Measurements from ENCODE around the gene KRTAP5-6.

Gene KRTAP5-6

DNA sequence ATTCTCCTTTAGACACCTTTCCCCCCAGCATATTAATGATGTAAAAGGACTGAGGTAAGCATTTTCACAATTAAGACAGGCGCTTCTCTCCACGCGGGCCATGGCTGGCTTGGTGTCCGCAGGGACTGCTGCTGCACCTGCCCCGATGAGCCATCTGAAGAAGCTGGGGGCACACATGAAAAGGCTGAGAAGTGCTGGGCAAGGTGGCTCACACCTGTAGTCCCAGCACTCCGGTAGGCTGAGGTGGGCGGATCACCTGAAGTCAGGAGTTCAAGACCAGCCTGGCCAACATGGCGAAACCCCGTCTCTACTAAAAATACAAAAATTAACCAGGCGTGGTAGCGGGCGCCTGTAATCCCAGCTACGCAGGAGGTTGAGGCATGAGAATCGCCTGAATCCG is 21.3 kb downstream of the KRTAP5-6 start:
- TF ChIP-seq, protein P1, sequence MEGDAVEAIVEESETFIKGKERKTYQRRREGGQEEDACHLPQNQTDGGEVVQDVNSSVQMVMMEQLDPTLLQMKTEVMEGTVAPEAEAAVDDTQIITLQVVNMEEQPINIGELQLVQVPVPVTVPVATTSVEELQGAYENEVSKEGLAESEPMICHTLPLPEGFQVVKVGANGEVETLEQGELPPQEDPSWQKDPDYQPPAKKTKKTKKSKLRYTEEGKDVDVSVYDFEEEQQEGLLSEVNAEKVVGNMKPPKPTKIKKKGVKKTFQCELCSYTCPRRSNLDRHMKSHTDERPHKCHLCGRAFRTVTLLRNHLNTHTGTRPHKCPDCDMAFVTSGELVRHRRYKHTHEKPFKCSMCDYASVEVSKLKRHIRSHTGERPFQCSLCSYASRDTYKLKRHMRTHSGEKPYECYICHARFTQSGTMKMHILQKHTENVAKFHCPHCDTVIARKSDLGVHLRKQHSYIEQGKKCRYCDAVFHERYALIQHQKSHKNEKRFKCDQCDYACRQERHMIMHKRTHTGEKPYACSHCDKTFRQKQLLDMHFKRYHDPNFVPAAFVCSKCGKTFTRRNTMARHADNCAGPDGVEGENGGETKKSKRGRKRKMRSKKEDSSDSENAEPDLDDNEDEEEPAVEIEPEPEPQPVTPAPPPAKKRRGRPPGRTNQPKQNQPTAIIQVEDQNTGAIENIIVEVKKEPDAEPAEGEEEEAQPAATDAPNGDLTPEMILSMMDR (conservative IDR thresholded peaks at IDR 0.05; ENCODE audit: control insufficient read depth, insufficient read depth, low read depth, low read length), result no peak
- no peak for DNase-seq (ENCODE audit: low read depth)

DNA sequence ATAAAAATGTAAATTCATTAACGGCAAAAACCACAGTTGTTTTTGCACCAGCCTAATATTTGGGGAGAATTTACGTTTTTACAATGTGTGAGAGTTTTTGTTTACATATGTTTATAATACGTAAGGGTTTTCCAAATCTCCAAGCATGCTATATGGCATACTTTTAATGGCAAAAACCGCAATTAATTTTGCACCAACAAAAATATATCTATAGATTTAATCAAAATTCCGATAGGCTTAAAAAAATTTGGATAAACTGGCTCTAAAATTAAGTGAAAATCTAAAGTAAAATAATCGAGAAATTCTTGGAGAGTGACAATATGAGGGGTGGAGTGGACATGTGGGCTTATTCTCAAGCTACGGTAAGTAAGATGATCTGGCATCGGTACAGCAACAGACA is 22.8 kb downstream of the KRTAP5-6 start:
- DNase-seq (ENCODE audit: low read depth), result no peak
- TF ChIP-seq, protein P1 (conservative IDR thresholded peaks at IDR 0.05; ENCODE audit: control insufficient read depth, insufficient read depth, low read depth, low read length), result no peak
- no peak overlapping the region for H3K4me3 ChIP-seq (ENCODE audit: control insufficient read depth, low read depth, low read length)

More for the DNA sequence above, 21.3 kb downstream of the KRTAP5-6 start:
- H3K4me3 ChIP-seq (ENCODE audit: control insufficient read depth, low read depth, low read length), result no peak overlapping the region

DNA sequence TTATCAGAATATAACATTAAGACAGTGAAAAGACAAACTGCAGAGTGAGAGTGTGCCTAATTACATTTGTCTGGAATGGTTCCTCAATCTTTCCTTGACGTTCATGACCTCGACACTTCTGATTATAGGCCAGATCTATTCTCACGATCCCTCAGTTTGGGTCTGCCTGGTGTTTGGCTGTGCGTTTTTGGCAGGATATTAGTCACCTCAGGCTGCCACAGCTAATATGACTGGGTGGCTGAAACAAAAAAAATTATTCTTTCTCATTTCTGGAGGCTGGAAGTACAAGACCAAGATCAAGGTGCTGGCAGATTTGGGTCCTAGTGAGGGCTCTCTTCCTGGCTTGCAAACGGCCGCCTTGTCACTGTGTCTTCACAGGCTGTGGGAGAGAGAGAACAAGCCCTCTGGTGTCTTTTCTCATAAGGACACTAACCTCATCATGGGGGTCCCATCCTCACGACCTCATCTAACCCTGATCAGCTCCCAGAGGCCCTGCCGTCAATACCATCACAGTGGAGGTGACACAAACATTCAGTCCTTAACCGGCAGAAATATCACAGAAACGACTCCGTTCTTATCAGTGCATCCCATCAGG is 30.2 kb downstream of the KRTAP5-6 start:
- H3K4me3 ChIP-seq (ENCODE audit: control insufficient read depth, low read depth, low read length), result no peak overlapping the region
- DNase-seq (ENCODE audit: low read depth), result no peak
- TF ChIP-seq, protein P1 (conservative IDR thresholded peaks at IDR 0.05; ENCODE audit: control insufficient read depth, insufficient read depth, low read depth, low read length), result no peak

DNA sequence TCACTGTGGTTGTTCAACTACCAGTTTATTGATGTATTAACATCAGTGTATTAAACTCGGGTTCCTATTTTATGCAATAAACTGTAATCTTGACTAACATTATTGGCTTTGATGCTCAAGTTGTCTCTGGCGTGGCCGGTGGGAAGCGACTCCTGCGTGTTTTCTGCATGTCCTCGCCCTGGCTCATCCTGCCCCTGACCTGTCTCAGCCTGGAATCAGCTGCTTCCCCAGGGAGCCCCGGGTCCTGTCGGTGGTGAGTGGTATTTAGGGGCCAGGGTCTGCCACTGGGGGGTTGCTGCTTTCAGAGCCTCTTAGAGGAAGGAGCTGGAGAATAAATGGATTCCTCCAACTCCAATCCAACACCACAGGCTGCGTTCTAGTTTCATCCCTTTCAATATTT is 30.9 kb downstream of the KRTAP5-6 start:
- TF ChIP-seq, protein P1 (conservative IDR thresholded peaks at IDR 0.05; ENCODE audit: control insufficient read depth, insufficient read depth, low read depth, low read length), result no peak
- H3K4me3 ChIP-seq (ENCODE audit: control insufficient read depth, low read depth, low read length), result no peak overlapping the region
- no peak for DNase-seq (ENCODE audit: low read depth)

DNA sequence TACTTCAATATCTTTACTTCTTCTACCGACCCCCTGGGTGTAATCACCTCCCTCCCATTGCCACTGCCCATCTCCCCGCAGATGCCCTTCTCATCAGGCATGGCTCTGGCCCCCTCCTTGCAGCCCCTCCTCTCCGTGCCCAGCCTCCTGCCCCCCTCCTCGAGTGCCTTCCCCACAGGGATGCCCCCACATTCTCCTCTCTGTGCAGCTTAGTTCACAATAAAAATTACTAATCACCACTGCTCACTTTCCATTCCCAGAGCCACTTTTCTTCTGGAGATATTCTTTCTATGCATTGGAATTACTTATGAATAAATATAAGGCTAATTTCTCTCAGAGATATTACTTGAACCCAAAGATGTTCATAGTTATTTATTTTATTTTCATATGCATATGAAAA is 31.3 kb downstream of the KRTAP5-6 start:
- H3K4me3 ChIP-seq (ENCODE audit: control insufficient read depth, low read depth, low read length), result no peak overlapping the region
- TF ChIP-seq, protein P1 (conservative IDR thresholded peaks at IDR 0.05; ENCODE audit: control insufficient read depth, insufficient read depth, low read depth, low read length), result no peak
- DNase-seq (ENCODE audit: low read depth), result no peak

DNA sequence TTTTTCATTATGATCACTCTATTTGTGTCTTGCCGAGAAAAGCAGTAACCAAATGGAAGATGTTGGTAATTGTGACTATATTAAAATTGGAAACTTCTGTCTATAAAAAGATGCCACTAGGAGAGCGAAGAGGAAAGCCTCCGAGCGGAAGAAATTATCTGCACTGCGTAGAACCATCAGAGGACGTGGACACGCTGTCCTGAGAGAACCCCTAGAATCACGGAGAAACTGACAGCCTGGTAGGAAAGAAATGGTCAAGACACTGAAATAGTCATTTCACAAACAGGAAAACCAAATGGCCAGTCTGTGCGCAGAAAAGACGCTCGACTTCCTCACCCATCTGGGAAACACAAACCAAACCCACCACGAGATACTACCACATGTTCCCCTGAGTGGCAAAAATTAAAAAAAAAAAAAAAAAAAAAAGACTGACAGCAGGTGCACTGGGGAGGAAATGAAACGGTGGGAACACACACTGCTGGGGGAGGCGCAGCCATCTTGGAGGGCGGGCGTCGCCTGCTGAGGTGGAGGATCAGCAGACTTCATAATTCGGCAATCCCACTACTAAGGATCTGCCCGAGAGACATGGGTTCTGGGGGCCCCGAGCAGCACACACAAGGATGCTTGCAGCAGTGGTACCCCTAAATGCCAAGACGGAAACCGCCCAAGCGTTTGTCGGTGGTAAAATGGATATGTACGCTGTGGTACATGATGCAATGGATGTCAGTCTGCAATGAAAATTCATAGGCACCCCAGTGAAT is 32.1 kb downstream of the KRTAP5-6 start:
- DNase-seq (ENCODE audit: low read depth), result no peak
- TF ChIP-seq, protein P1 (conservative IDR thresholded peaks at IDR 0.05; ENCODE audit: control insufficient read depth, insufficient read depth, low read depth, low read length), result no peak
- H3K4me3 ChIP-seq (ENCODE audit: control insufficient read depth, low read depth, low read length), result no peak overlapping the region
